ENCODE results near the gene NUCB2. TPM values are rescaled to one million over a fixed set of nuclear protein-coding genes. Genes with fewer than 3 reads are reported as not detected.
A peak's percentile ranks its signal among the peaks of the same experiment; 100 is the strongest.

The NUCB2 gene
- polyA plus RNA-seq, 1 donor (not counting 4 experiments of a cell fraction or from before 2014, with no cell fraction given) = 44.2 TPM

DNA sequence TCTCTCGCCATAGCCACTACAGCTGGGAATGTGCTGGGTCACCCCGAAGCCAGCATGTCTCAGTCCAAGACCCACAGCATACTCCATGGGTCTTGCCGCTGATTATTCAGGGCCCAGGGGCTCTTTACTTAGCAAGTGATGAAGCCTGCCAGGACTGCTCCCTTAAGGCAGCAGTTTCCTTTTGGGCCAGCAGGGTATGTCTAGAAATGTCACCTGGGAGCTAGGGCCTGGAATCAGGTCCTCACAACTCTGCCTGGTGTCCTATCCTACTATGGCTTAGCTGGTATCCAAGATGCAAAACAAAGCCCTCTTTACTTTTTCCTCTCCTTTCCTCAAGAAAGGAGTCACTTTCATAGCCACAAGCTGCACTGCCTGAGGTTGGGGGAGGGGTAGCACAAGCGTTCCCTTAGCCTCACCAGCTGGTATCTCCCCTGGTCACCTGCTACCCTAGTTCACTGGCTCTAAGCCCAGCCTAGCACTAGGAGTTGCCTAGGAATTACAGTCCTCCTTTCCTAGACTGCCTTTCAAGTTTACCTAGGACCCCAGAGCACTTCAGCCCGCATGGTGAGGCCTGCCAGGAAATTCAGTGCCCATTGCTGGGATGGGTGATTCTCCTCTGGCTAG is 52.4 kb downstream of the NUCB2 start:
- Histone ChIP-seq H3K79me2 (ENCODE audit: control insufficient read depth, insufficient read depth, low read length) (no peaks in the 10 kb centered on the region), H3K36me3 (ENCODE audit: control insufficient read depth in 2 of 2, extremely low read depth in 1 of 2, insufficient read depth in 2 of 2, low read length in 2 of 2) (peaks cover 0 to 4% of the 10 kb centered on the region in 2 experiments), H3K27me3 (ENCODE audit: control insufficient read depth, extremely low read depth, insufficient read depth, low read length) (no peaks in the 10 kb centered on the region), H3K9ac (ENCODE audit: control insufficient read depth, extremely low read depth, insufficient read depth, low read length) (no peak overlapping the region), H2AFZ (ENCODE audit: control insufficient read depth, low read length) (no peak overlapping the region), H4K20me1 (ENCODE audit: control insufficient read depth, extremely low read depth, insufficient read depth, low read length) (no peaks in the 10 kb centered on the region), H3K9me1 (ENCODE audit: control insufficient read depth, extremely low read depth, insufficient read depth, low read length) (no peaks in the 10 kb centered on the region), H3K4me3 (ENCODE audit: control insufficient read depth in 2 of 3, extremely low read depth in 1 of 3, insufficient read depth in 2 of 3, low read depth in 1 of 3, low read length in 3 of 3) (no peak overlapping the region), H3K4me2 (ENCODE audit: control insufficient read depth, extremely low read depth, insufficient read depth, low read depth, low read length) (no peak overlapping the region), H3K4me1 (ENCODE audit: control insufficient read depth, extremely low read depth, insufficient read depth, low read length) (no peaks in the 10 kb centered on the region), H3K27ac (ENCODE audit: control insufficient read depth, insufficient read depth, low read length) (no peak overlapping the region), H3K9me3 (ENCODE audit: control insufficient read depth, low read depth, low read length) (no peaks in the 10 kb centered on the region)
- DNase-seq (ENCODE audit: low read depth, low spot score) (no peak), FAIRE-seq (no peak)
- no peak for TF ChIP-seq EZH2 (IDR thresholded peaks at IDR 0.05; ENCODE audit: low read length)
- TF ChIP-seq, protein P1, sequence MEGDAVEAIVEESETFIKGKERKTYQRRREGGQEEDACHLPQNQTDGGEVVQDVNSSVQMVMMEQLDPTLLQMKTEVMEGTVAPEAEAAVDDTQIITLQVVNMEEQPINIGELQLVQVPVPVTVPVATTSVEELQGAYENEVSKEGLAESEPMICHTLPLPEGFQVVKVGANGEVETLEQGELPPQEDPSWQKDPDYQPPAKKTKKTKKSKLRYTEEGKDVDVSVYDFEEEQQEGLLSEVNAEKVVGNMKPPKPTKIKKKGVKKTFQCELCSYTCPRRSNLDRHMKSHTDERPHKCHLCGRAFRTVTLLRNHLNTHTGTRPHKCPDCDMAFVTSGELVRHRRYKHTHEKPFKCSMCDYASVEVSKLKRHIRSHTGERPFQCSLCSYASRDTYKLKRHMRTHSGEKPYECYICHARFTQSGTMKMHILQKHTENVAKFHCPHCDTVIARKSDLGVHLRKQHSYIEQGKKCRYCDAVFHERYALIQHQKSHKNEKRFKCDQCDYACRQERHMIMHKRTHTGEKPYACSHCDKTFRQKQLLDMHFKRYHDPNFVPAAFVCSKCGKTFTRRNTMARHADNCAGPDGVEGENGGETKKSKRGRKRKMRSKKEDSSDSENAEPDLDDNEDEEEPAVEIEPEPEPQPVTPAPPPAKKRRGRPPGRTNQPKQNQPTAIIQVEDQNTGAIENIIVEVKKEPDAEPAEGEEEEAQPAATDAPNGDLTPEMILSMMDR (optimal IDR thresholded peaks at IDR 0.05 in 1 of 3, IDR thresholded peaks at IDR 0.05 in 1 of 3, conservative IDR thresholded peaks at IDR 0.05 in 1 of 3; ENCODE audit: extremely low read depth in 1 of 3, insufficient read depth in 2 of 3, low read length in 3 of 3) = peak in 1 of 3 experiments; percentile 9
- dilution Hi-C loops (cut with MboI; ENCODE audit: extremely low pct_ligation_motif_present, low sequenced_read_pairs) = no loop called here

DNA sequence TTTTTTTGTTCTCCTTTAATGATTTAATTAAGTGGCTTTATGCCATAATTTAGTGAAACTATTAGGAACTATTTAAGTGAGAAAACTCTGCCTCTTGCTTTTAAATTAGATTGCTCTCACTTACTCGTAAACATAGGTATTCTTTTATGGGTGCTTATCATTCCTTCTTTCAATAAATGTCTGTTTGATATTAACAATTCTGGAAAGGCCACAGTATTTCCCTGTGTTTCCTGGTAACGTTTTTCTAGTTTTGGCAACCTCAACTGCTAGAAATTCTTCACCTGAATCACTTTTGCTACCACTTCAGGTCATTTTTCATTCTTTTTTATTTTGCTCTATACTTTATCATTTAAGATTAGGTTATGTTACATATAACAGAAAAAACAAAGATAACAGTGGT is 55.1 kb downstream of the NUCB2 start:
- dilution Hi-C loops (cut with MboI; ENCODE audit: extremely low pct_ligation_motif_present, low sequenced_read_pairs) = no loop called here
- H3K9ac ChIP-seq (ENCODE audit: control insufficient read depth, extremely low read depth, insufficient read depth, low read length) = no peak overlapping the region
- DNase-seq (ENCODE audit: low read depth, low spot score) = no peak
- H3K79me2 ChIP-seq (ENCODE audit: control insufficient read depth, insufficient read depth, low read length) = no peaks in the 10 kb centered on the region
- H3K36me3 ChIP-seq (ENCODE audit: control insufficient read depth in 2 of 2, extremely low read depth in 1 of 2, insufficient read depth in 2 of 2, low read length in 2 of 2) = peaks cover 0 to 4% of the 10 kb centered on the region in 2 experiments
- no peaks in the 10 kb centered on the region for H3K9me3 ChIP-seq (ENCODE audit: control insufficient read depth, low read depth, low read length)
- H3K27ac ChIP-seq (ENCODE audit: control insufficient read depth, insufficient read depth, low read length) = no peak overlapping the region
- no peaks in the 10 kb centered on the region for H3K4me1 ChIP-seq (ENCODE audit: control insufficient read depth, extremely low read depth, insufficient read depth, low read length)
- H3K9me1 ChIP-seq (ENCODE audit: control insufficient read depth, extremely low read depth, insufficient read depth, low read length) = no peaks in the 10 kb centered on the region
- H3K4me2 ChIP-seq (ENCODE audit: control insufficient read depth, extremely low read depth, insufficient read depth, low read depth, low read length) = no peak overlapping the region
- TF ChIP-seq, protein P1 (optimal IDR thresholded peaks at IDR 0.05 in 1 of 3, IDR thresholded peaks at IDR 0.05 in 1 of 3, conservative IDR thresholded peaks at IDR 0.05 in 1 of 3; ENCODE audit: extremely low read depth in 1 of 3, insufficient read depth in 2 of 3, low read length in 3 of 3) = no peak
- TF ChIP-seq EZH2 (IDR thresholded peaks at IDR 0.05; ENCODE audit: low read length) = no peak
- no peaks in the 10 kb centered on the region for H3K27me3 ChIP-seq (ENCODE audit: control insufficient read depth, extremely low read depth, insufficient read depth, low read length)
- FAIRE-seq = no peak
- H2AFZ ChIP-seq (ENCODE audit: control insufficient read depth, low read length) = no peak overlapping the region
- no peaks in the 10 kb centered on the region for H4K20me1 ChIP-seq (ENCODE audit: control insufficient read depth, extremely low read depth, insufficient read depth, low read length)
- H3K4me3 ChIP-seq (ENCODE audit: control insufficient read depth in 2 of 3, extremely low read depth in 1 of 3, insufficient read depth in 2 of 3, low read depth in 1 of 3, low read length in 3 of 3) = no peak overlapping the region
